Measurements from ENCODE around the gene CD3D.

- no peak for TF ChIP-seq POLR2A (IDR thresholded peaks at IDR 0.05; ENCODE audit: low read depth, low read length)
- TF ChIP-seq POLR2AphosphoS5 (IDR thresholded peaks at IDR 0.05; ENCODE audit: low read depth, low read length) = no peak
These were observed 47.3 kb downstream of the CD3D start for GRCh38 chr11:118295199-118295598.
